Mesenchymal stem cell (in vitro differentiated cells and primary cell): ENCODE measurements around the gene SLC30A3.

ENCODE experiments used
- DNase-seq: peaks from one replicate; pipeline ENCODE4 v3.0.0-alpha.2; 2013
- H2AFZ ChIP-seq: one replicate; pipeline ENCODE4 v1.6.1; 2013; ENCODE audit warnings: low read depth, mild to moderate bottlenecking, control low read depth, inconsistent platforms, low read length, moderate library complexity
- H2AK5ac ChIP-seq: 2 replicates; pipeline ENCODE4 v1.6.1; 2013; ENCODE audit warnings: low read length, moderate library complexity, mild to moderate bottlenecking, inconsistent platforms; ENCODE audit not compliant: severe bottlenecking
- H2BK120ac ChIP-seq: one replicate; pipeline ENCODE4 v1.6.1; 2013; ENCODE audit warnings: low read depth, mild to moderate bottlenecking, inconsistent platforms, low read length, moderate library complexity
- H2BK12ac ChIP-seq, 2 experiments: one replicate each; pipeline ENCODE4 v1.6.1; 2013; ENCODE audit warnings: inconsistent platforms in 2 of 2, low read length in 2 of 2, mild to moderate bottlenecking in 2 of 2, moderate library complexity in 2 of 2, control low read depth in 1 of 2
- H2BK15ac ChIP-seq: one replicate; pipeline ENCODE4 v1.6.1; 2013; ENCODE audit warnings: mild to moderate bottlenecking, low read depth, inconsistent platforms; ENCODE audit not compliant: poor library complexity, severe bottlenecking
- H2BK5ac ChIP-seq: 2 replicates; pipeline ENCODE4 v1.6.1; 2013; ENCODE audit warnings: low read depth, mild to moderate bottlenecking, low read length, control low read depth, inconsistent platforms; ENCODE audit not compliant: poor library complexity, severe bottlenecking
- H3K14ac ChIP-seq, 2 experiments: one replicate each; pipeline ENCODE4 v1.6.1; 2013; ENCODE audit warnings: inconsistent platforms in 2 of 2, low read length in 2 of 2, control low read depth in 1 of 2, mild to moderate bottlenecking in 1 of 2, moderate library complexity in 1 of 2
- H3K18ac ChIP-seq, 2 experiments: one replicate each; pipeline ENCODE4 v1.6.1; 2013; ENCODE audit warnings: inconsistent platforms in 2 of 2, low read length in 2 of 2, control low read depth in 1 of 2, low read depth in 1 of 2, mild to moderate bottlenecking in 1 of 2
- H3K23ac ChIP-seq, 2 experiments: one replicate each; pipeline ENCODE4 v1.6.1; 2013; ENCODE audit warnings: inconsistent platforms in 2 of 2, low read length in 2 of 2, mild to moderate bottlenecking in 2 of 2, moderate library complexity in 2 of 2, control low read depth in 1 of 2
- H3K27ac ChIP-seq: 2 replicates; pipeline ENCODE4 v1.5.1; 2013; ENCODE audit warnings: mild to moderate bottlenecking, moderate library complexity, low read length, control low read depth, inconsistent platforms; ENCODE audit not compliant: poor library complexity, severe bottlenecking
- H3K27me3 ChIP-seq, 2 experiments: 2 replicates each; pipeline versions ENCODE4 v1.6.1 to v1.7.0; 2013; ENCODE audit warnings: low read length in 2 of 2, mild to moderate bottlenecking in 2 of 2, moderate library complexity in 2 of 2, control low read depth in 1 of 2, inconsistent platforms in 1 of 2; ENCODE audit not compliant: control insufficient read depth in 1 of 2, insufficient read depth in 1 of 2
- H3K36me3 ChIP-seq, 2 experiments: 2 replicates each; pipeline versions ENCODE4 v1.6.1 to v1.7.0; 2013; ENCODE audit warnings: low read length in 2 of 2, control low read depth in 1 of 2, inconsistent platforms in 1 of 2, low read depth in 1 of 2, mild to moderate bottlenecking in 1 of 2; ENCODE audit not compliant: insufficient read depth in 2 of 2, control insufficient read depth in 1 of 2
- H3K4ac ChIP-seq, 2 experiments: one replicate each; pipeline ENCODE4 v1.6.1; 2013; ENCODE audit warnings: inconsistent platforms in 2 of 2, low read length in 2 of 2, mild to moderate bottlenecking in 2 of 2, moderate library complexity in 2 of 2, control low read depth in 1 of 2, low read depth in 1 of 2
- H3K4me1 ChIP-seq: 2 replicates; pipeline ENCODE4 v1.6.1; 2013; ENCODE audit warnings: low read depth, low read length, control low read depth; ENCODE audit not compliant: control insufficient read depth, insufficient read depth
- H3K4me2 ChIP-seq: 2 replicates; pipeline ENCODE4 v1.6.1; 2013; ENCODE audit warnings: low read length, mild to moderate bottlenecking, inconsistent platforms; ENCODE audit not compliant: poor library complexity, severe bottlenecking
- H3K4me3 ChIP-seq, 2 experiments: 2 replicates each; pipeline versions ENCODE4 v1.5.1 to v1.7.0; 2013; ENCODE audit warnings: low read length in 2 of 2, mild to moderate bottlenecking in 2 of 2, control low read depth in 1 of 2, low read depth in 1 of 2; ENCODE audit not compliant: insufficient read depth in 1 of 2
- H3K79me1 ChIP-seq: replicated peaks from 2 replicates; pipeline ENCODE4 v1.6.1; 2013; ENCODE audit warnings: mild to moderate bottlenecking, control low read depth, low read length, inconsistent platforms; ENCODE audit not compliant: poor library complexity, severe bottlenecking
- H3K9ac ChIP-seq: 2 replicates; pipeline ENCODE4 v1.7.0; 2013; ENCODE audit warnings: mild to moderate bottlenecking, low read length, moderate library complexity
- H3K9me3 ChIP-seq: 2 replicates; pipeline ENCODE4 v1.7.0; 2013; ENCODE audit warnings: mild to moderate bottlenecking, low read length; ENCODE audit not compliant: control insufficient read depth
- H4K8ac ChIP-seq: one replicate; pipeline ENCODE4 v1.6.1; 2013; ENCODE audit warnings: inconsistent platforms, mild to moderate bottlenecking, low read length, moderate library complexity
- H4K91ac ChIP-seq: one replicate; pipeline ENCODE4 v1.6.1; 2013; ENCODE audit warnings: mild to moderate bottlenecking, low read length, inconsistent platforms
- WGBS: methylation state at CpG from one replicate; pipeline ENCODE4 v1.1.7; 2013; ENCODE audit warnings: mixed read lengths; 5-methylcytosine and 5-hydroxymethylcytosine counted together

Gene SLC30A3

GRCh38 chr2:27308359-27308881 lies 45.6 kb upstream of the SLC30A3 start, which contains the start of gene UCN:
Gene UCN, minus strand, starts transcription at chr2:27308445. Its CDS starts 550 bp downstream, at chr2:27307895.
- H3K4me3 ChIP-seq = no peak within 1 kb of the TSS

GRCh38 chr2:27307545-27308358 lies 44.9 kb upstream of the SLC30A3 start:
- H4K91ac ChIP-seq = no peak overlapping the region
- H2AK5ac ChIP-seq = no peak overlapping the region
- no peak overlapping the region for H3K9ac ChIP-seq
- H3K27me3 ChIP-seq = peaks cover 43 to 48% of the 10 kb centered on the region in 2 experiments
- H2BK5ac ChIP-seq = no peak overlapping the region
- no peaks in the 10 kb centered on the region for H3K79me1 ChIP-seq
- H3K4me2 ChIP-seq = no peak overlapping the region
- H4K8ac ChIP-seq = no peak overlapping the region
- H3K9me3 ChIP-seq = peaks cover 6% of the 10 kb centered on the region
- H3K14ac ChIP-seq = no peak overlapping the region
- peaks cover 16% of the 10 kb centered on the region for H3K4me1 ChIP-seq
- no peak overlapping the region for H2AFZ ChIP-seq
- no peak overlapping the region for H3K23ac ChIP-seq
- H2BK120ac ChIP-seq = no peak overlapping the region
- no peak overlapping the region for H3K27ac ChIP-seq
- no peak overlapping the region for H3K18ac ChIP-seq
- no peak overlapping the region for H3K4me3 ChIP-seq
- 9% methylated on average over 61 of the region's 75 CpGs for WGBS
- peaks cover 14 to 34% of the 10 kb centered on the region in 2 experiments for H3K36me3 ChIP-seq
- H3K4ac ChIP-seq = no peak overlapping the region
- DNase-seq = no peak
- no peak overlapping the region for H2BK15ac ChIP-seq
- no peak overlapping the region for H2BK12ac ChIP-seq

More at GRCh38 chr2:27308359-27308881, 45.6 kb upstream of the SLC30A3 start, which contains the start of gene UCN:
- Histone ChIP-seq H3K79me1 (no peaks in the 10 kb centered on the region), H3K23ac (peak within 1 kb of the TSS in 1 of 2 experiments; percentile 26), H3K9ac (no peak within 1 kb of the TSS), H3K27ac (no peak within 1 kb of the TSS), H4K8ac (no peak within 1 kb of the TSS), H2BK5ac (no peak within 1 kb of the TSS), H2BK120ac (no peak within 1 kb of the TSS), H2BK15ac (no peak within 1 kb of the TSS), H3K18ac (no peak within 1 kb of the TSS), H3K27me3 (peaks cover 43 to 48% of the 10 kb centered on the region in 2 experiments), H2AFZ (no peak within 1 kb of the TSS), H2BK12ac (no peak within 1 kb of the TSS), H2AK5ac (no peak within 1 kb of the TSS), H3K36me3 (peaks cover 14 to 34% of the 10 kb centered on the region in 2 experiments), H4K91ac (no peak within 1 kb of the TSS), H3K4me1 (peaks cover 16% of the 10 kb centered on the region), H3K9me3 (peaks cover 6% of the 10 kb centered on the region), H3K14ac (no peak within 1 kb of the TSS), H3K4me2 (no peak within 1 kb of the TSS), H3K4ac (no peak within 1 kb of the TSS)
- WGBS = 20% methylated on average over 25 of the region's 25 CpGs
- peak; percentile 63 for DNase-seq

GRCh38 chr2:27307287-27307544 lies 44.4 kb upstream of the SLC30A3 start:
- Histone ChIP-seq H3K4me1 (peaks cover 16% of the 10 kb centered on the region), H3K9ac (no peak overlapping the region), H3K23ac (peak overlapping the region in 1 of 2 experiments; percentile 26), H3K4me2 (no peak overlapping the region), H3K36me3 (peaks cover 14 to 30% of the 10 kb centered on the region in 2 experiments), H2BK5ac (no peak overlapping the region), H3K79me1 (no peaks in the 10 kb centered on the region), H3K18ac (no peak overlapping the region), H2AFZ (no peak overlapping the region), H2AK5ac (no peak overlapping the region), H4K8ac (no peak overlapping the region), H3K4me3 (no peak overlapping the region), H2BK12ac (no peak overlapping the region), H3K27me3 (peaks cover 43 to 48% of the 10 kb centered on the region in 2 experiments), H3K9me3 (peaks cover 6% of the 10 kb centered on the region), H3K14ac (no peak overlapping the region), H3K4ac (no peak overlapping the region), H3K27ac (no peak overlapping the region), H2BK120ac (no peak overlapping the region), H4K91ac (no peak overlapping the region), H2BK15ac (no peak overlapping the region)
- no peak for DNase-seq
- WGBS = 20% methylated on average over 12 of the region's 14 CpGs

GRCh38 chr2:27306573-27307286 lies 43.9 kb upstream of the SLC30A3 start:
- Histone ChIP-seq H3K4me1 (peaks cover 16% of the 10 kb centered on the region), H3K27me3 (peaks cover 43 to 48% of the 10 kb centered on the region in 2 experiments), H4K91ac (no peak overlapping the region), H3K36me3 (peaks cover 11 to 25% of the 10 kb centered on the region in 2 experiments), H3K18ac (no peak overlapping the region), H3K23ac (no peak overlapping the region), H3K14ac (no peak overlapping the region), H2BK12ac (no peak overlapping the region), H3K9me3 (peaks cover 6% of the 10 kb centered on the region), H3K79me1 (no peaks in the 10 kb centered on the region), H2BK15ac (no peak overlapping the region), H4K8ac (no peak overlapping the region), H2AK5ac (no peak overlapping the region), H3K4me2 (no peak overlapping the region), H3K9ac (no peak overlapping the region), H3K27ac (no peak overlapping the region), H2BK120ac (no peak overlapping the region), H3K4ac (no peak overlapping the region), H2BK5ac (no peak overlapping the region), H3K4me3 (peak overlapping the region in 1 of 2 experiments; percentile 18), H2AFZ (no peak overlapping the region)
- WGBS = 6% methylated on average over 46 of the region's 51 CpGs
- DNase-seq = no peak
